ENCODE measurements around the gene THSD7A.

The THSD7A gene

GRCh38 chr7:11620406-11621253, 211.4 kb downstream of the THSD7A start:
- no peak for DNase-seq

DNA sequence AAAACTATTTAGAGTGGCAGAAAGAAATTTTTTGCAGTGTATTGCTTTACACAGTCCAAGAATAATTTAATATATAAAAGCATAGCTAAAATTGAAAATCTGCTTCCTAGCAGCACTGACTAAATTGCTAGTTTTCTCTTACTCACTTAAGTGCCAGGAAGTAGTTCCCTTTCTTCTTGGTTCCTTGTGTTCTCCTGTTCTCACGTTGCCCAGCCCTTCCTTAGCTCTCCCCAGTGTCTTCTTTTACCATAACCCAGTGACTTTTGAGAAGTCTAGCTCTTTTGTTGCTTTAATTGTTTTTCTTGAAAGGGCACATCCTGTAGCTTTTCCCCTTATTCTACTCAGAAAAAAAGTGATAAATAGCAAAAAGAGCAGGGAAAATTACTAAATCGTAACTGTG, 215.5 kb downstream of the THSD7A start:
- DNase-seq, result no peak

DNA sequence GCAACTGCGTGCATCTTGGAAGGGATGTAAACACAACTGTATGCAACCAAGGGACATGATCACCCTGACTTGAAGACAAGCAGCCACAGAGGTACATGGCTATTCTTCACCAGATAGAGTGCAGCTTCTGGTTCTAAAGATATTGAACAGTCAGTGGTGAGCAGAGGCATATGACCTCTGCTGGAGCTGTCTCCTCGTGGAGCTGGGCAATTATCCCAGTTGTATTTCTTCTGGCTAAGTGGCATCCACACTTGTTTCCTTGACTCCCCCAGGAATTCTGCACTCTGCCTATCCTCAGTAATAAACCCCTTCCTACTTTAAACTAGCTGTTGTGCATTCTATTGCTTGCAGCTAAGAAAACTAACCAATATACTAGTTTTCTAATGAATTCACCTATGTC, 216.8 kb downstream of the THSD7A start:
- DNase-seq, result no peak

DNA sequence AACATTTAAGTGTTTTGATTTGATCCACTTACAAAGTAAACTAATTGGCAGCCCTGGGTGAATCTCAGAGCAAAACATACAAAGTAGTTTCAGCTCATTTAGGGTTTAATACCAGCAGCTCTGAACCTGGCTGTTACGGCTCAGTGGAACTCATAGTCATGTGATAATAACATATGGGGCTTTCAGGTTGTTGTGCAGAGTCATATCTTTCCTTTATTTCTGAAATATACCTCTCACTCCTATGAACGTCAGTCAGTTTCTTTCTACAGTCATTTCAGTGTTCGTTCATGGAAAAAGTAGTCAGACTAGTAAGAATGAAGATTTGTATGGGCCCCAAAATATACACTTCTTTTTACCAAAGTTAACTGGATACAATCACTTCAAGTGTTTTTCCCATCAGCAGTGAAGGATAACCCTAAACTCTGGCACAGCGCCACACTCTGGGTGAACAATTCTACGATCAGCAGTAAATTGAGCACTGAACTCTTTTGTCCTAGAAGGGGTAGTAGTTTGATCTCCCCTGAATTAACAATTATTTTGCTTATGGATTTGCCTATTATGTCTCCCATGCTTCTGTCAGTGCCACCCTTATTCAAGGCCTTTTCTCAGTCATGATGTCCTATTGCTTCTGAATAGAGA, 218.6 kb downstream of the THSD7A start:
- no peak for DNase-seq

GRCh38 chr7:11612737-11613136, 219.3 kb downstream of the THSD7A start:
- no peak for DNase-seq

DNA sequence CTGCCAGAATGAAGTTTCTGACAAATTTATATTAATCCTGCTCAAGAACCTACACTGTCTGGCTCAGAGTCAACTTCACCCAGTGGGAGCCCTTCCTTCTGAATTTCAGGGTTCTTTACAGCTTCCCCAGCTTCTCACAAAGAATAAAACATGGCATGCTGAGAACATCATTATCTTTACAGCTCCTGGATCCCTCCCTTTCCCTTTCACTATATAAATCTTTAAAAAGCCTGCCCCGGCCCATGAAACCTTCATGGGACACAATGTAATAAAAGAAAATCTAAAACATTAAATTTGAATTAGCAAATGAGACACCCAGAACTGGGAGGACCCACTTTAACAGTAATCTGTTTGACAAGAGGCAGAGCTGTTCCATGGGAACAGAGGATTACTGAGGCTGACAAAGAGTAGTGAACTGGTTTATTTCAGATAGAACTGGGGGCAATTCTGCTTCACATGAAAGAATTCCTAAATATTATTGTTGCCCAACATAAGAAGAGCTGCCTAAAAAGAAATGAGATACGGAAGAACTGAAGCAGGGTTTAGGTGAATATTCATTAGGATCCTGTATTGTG, 222.8 kb downstream of the THSD7A start:
- no peak for DNase-seq

- no peak for DNase-seq
Measured at GRCh38 chr7:11607686-11608085, 224.3 kb downstream of the THSD7A start.

DNA sequence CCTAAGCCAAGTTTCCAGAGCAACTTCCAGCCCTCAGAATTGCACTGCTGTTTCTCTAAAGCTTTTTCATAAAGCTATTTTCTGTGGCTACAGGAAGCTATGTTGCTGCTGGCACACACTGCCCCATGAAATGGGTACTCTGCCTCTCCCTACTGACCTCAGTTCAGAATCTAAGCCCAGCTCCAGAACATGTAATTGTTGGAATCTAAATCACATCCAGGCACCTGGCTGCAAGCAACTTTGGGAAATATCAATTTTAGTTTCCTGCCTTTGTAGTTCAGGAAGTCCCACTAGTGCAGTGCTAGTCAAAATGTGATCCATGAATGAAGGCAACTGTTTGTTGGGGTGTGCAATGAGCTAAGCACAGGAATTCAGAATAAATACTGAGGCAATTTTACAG, 226.2 kb downstream of the THSD7A start:
- no peak for DNase-seq

DNA sequence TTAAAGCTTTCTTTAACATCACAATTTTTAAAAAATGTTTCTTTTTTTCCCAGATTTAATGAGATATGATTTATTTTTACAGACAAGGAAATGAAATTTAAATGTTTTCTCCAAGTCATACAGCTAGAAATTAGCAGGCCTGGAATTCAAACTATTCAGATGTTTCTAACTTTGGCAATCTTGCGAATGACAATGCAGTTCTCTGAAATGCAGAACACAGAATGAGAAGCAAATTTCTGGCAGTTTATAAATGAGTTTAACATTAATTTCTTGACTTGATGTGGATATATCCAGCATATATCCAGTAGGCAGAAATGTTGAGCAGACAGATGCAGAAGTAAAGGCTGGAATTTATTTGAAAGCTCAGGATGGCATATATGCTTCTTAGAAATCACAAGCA, 227.5 kb downstream of the THSD7A start:
- DNase-seq, result no peak

- DNase-seq, result no peak
Measured at GRCh38 chr7:11601761-11602160, 230.2 kb downstream of the THSD7A start.

GRCh38 chr7:11593322-11593721, 238.7 kb downstream of the THSD7A start:
- no peak for DNase-seq

DNA sequence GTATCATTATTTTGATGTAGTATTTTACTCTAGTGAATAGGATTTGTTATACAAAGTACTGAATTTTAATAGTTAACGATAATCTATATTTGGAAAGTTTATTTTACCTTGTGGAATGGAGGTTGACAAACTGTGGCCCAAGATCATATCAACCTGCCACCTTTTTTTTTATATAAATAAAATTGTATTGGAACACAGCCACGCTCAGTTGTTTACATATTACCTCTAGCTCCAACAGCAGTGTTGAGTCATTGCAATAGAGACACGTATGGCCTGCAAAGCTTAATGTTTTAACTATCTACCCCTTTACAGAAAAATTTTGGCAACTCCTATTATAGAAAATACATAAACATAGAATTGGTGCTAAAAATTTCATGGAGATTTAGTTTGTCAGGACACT, 239.3 kb downstream of the THSD7A start:
- DNase-seq, result no peak

DNA sequence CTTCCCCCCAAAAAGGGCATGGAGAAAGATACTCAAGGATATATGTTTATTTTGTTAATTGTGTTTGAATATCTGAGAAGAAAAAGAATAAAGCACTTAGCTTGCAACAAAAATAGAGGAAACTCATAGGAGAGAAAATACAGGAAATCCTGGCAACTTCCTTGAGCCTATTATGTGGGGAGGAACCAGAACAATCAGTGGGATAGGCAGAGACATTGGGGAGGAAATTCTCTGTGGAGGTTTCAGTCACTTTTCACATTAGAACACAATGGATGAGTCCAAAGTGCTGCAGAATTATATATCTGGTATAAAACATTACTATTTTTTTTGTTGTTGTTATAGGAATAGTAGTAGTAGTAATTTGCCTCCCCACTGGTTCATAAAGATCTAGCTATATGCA, 240.1 kb downstream of the THSD7A start:
- no peak for DNase-seq

DNA sequence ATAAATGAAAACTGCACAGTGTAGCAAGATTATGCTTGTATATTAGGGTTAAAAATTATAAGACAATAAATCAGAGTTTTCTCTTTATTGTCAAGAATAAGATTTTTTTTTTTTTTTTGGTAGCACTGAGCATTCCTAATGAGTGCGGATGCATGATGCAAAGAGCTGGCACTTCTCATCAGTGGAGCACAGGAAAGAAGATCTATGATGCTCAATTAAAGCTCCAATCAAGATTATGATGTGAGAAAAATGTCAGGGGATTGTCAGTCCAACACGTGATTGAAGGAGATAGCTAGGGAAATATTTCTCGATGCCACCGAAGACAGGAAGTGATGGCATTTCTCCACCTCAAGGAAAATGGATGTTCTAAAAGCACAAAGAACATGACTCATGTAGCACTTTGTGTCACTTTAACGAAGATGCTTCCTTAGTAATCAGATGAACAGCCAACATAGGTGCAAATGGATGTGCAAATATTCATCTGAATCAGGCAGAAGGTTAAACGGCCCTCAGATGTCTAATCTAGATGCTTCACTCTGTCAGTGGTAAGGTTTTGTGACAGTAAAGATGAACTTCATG, 240.9 kb downstream of the THSD7A start:
- no peak for DNase-seq

GRCh38 chr7:11589251-11589650, 242.7 kb downstream of the THSD7A start:
- no peak for DNase-seq

GRCh38 chr7:11587814-11588213, 244.2 kb downstream of the THSD7A start:
- DNase-seq, result no peak

GRCh38 chr7:11587048-11587447, 244.9 kb downstream of the THSD7A start:
- no peak for DNase-seq

GRCh38 chr7:11584406-11585031, 247.5 kb downstream of the THSD7A start:
- no peak for DNase-seq

- no peak for DNase-seq
Measured at GRCh38 chr7:11579141-11579540, 252.9 kb downstream of the THSD7A start.

GRCh38 chr7:11576310-11576709, 255.7 kb downstream of the THSD7A start:
- no peak for DNase-seq

GRCh38 chr7:11573128-11573750, 258.8 kb downstream of the THSD7A start:
- no peak for DNase-seq

- no peak for DNase-seq
Measured at GRCh38 chr7:11570922-11571550, 261.0 kb downstream of the THSD7A start.

Data from activated CD4-positive, alpha-beta T cell treated with anti-CD3 and anti-CD28 coated beads for 1 hour (primary cell).